Measurements from ENCODE around the gene RGS9. TPM values are rescaled to one million over a fixed set of nuclear protein-coding genes. Genes with fewer than 3 reads are reported as not detected.

The RGS9 gene
- total RNA-seq, 4 donors from 2014 or later: 1.2 to 4.4 (median 2.8) TPM

DNA sequence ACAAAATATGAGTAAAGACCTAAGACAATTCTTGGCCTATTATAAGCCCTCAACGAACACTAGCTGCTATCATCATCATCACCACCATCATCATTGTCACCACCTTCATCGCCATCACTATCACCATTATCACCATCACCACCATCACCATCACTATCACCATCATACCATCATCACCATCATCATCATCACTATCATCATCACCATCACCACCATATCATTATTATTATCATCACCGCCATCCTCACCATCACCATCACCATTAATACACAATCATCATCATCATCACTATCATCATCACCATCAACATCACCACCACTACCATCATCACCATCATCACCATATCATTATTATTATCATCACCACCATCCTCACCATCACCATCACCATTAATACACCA is 82.5 kb downstream of the RGS9 start:
- intact Hi-C loops (cut with DNase I; ENCODE audit: low total_unique reads) (no loop called here), in situ Hi-C loops (cut with MboI; ENCODE audit: low sequenced_read_pairs in 4 of 4) (no loop called here)
- H3K27ac ChIP-seq: no peak overlapping the region
- H3K4me3 ChIP-seq: no peak overlapping the region
- no peak for DNase-seq
- no peaks in the 10 kb centered on the region for H3K9me3 ChIP-seq
- TF ChIP-seq, protein P1, sequence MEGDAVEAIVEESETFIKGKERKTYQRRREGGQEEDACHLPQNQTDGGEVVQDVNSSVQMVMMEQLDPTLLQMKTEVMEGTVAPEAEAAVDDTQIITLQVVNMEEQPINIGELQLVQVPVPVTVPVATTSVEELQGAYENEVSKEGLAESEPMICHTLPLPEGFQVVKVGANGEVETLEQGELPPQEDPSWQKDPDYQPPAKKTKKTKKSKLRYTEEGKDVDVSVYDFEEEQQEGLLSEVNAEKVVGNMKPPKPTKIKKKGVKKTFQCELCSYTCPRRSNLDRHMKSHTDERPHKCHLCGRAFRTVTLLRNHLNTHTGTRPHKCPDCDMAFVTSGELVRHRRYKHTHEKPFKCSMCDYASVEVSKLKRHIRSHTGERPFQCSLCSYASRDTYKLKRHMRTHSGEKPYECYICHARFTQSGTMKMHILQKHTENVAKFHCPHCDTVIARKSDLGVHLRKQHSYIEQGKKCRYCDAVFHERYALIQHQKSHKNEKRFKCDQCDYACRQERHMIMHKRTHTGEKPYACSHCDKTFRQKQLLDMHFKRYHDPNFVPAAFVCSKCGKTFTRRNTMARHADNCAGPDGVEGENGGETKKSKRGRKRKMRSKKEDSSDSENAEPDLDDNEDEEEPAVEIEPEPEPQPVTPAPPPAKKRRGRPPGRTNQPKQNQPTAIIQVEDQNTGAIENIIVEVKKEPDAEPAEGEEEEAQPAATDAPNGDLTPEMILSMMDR (IDR thresholded peaks at IDR 0.05 in 4 of 5, conservative IDR thresholded peaks at IDR 0.05 in 1 of 5): no peak
- no peak for TF ChIP-seq POLR2A (IDR thresholded peaks at IDR 0.05)
- no peaks in the 10 kb centered on the region for H3K36me3 ChIP-seq
- H3K27me3 ChIP-seq: peaks cover 0 to 21% (median 4%) of the 10 kb centered on the region in 3 donors
- H3K4me1 ChIP-seq: no peaks in the 10 kb centered on the region
- no peak for ATAC-seq

GRCh38 chr17:65220732-65221131 is 83.6 kb downstream of the RGS9 start:
- DNase-seq (no peak), ATAC-seq (no peak)
- in situ Hi-C loops (cut with MboI; ENCODE audit: low sequenced_read_pairs in 4 of 4) (no loop called here), intact Hi-C loops (cut with DNase I; ENCODE audit: low total_unique reads) (no loop called here)
- TF ChIP-seq, protein P1 (IDR thresholded peaks at IDR 0.05 in 4 of 5, conservative IDR thresholded peaks at IDR 0.05 in 1 of 5): no peak
- no peak for TF ChIP-seq POLR2A (IDR thresholded peaks at IDR 0.05)
- no peaks in the 10 kb centered on the region for H3K4me1 ChIP-seq
- no peaks in the 10 kb centered on the region for H3K36me3 ChIP-seq
- H3K4me3 ChIP-seq: no peak overlapping the region
- no peaks in the 10 kb centered on the region for H3K9me3 ChIP-seq
- H3K27ac ChIP-seq: no peak overlapping the region
- H3K27me3 ChIP-seq: peaks cover 0 to 18% (median 4%) of the 10 kb centered on the region in 3 donors

GRCh38 chr17:65222214-65222738 is 85.1 kb downstream of the RGS9 start:
- Histone ChIP-seq H3K27ac (no peak overlapping the region), H3K4me1 (no peaks in the 10 kb centered on the region), H3K9me3 (no peaks in the 10 kb centered on the region), H3K36me3 (no peaks in the 10 kb centered on the region), H3K4me3 (no peak overlapping the region), H3K27me3 (peaks cover 0 to 15% (median 0%) of the 10 kb centered on the region in 3 donors)
- ATAC-seq: no peak
- TF ChIP-seq, protein P1 (IDR thresholded peaks at IDR 0.05 in 4 of 5, conservative IDR thresholded peaks at IDR 0.05 in 1 of 5): no peak
- no peak for TF ChIP-seq POLR2A (IDR thresholded peaks at IDR 0.05)
- in situ Hi-C loops (cut with MboI; ENCODE audit: low sequenced_read_pairs in 4 of 4) (no loop called here), intact Hi-C loops (cut with DNase I; ENCODE audit: low total_unique reads) (no loop called here)
- no peak for DNase-seq

DNA sequence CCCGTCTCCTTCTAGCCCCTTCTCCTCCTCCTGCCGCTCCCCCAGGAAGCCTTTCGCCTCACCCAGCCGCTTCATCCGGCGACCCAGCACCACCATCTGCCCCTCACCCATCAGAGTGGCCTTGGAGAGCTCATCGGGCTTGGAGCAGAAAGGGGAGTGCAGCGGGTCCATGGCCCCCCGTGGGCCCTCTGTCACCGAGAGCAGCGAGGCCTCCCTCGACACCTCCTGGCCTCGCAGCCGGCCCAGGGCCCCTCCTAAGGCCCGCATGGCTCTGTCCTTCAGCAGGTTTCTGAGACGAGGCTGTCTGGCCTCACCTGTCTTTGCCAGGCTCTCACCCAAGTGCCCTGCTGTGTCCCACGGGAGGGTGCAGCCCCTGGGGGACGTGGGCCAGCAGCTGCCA is 87.9 kb downstream of the RGS9 start:
- Histone ChIP-seq H3K27ac (no peak overlapping the region), H3K4me3 (no peak overlapping the region), H3K4me1 (no peaks in the 10 kb centered on the region), H3K9me3 (no peaks in the 10 kb centered on the region), H3K27me3 (peaks cover 0 to 7% (median 0%) of the 10 kb centered on the region in 3 donors), H3K36me3 (no peaks in the 10 kb centered on the region)
- DNase-seq (no peak), ATAC-seq (no peak)
- intact Hi-C loops (cut with DNase I; ENCODE audit: low total_unique reads) (no loop called here), in situ Hi-C loops (cut with MboI; ENCODE audit: low sequenced_read_pairs in 4 of 4) (no loop called here)
- TF ChIP-seq, protein P1 (IDR thresholded peaks at IDR 0.05 in 4 of 5, conservative IDR thresholded peaks at IDR 0.05 in 1 of 5): no peak
- TF ChIP-seq POLR2A (IDR thresholded peaks at IDR 0.05): no peak

DNA sequence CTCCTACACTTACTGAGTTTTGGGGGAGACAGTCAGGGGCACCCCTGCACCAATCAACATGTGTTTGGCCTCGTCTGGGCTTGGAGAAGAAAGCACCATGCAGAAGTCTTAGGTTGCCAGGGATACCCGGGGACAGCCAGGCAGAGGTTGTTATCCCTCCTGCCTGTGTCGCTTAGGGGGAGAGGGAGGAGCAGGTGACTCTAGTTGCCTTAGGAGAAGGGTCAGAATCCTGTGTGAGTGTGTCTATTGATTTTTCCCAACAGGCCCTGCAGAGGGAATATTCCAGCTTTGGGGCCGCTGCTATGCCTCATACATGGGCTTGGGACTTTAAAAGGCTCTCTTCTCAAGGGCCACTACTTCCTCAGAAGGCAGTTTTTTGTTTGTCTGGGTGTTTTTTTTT is 89.1 kb downstream of the RGS9 start:
- DNase-seq (no peak), ATAC-seq (no peak)
- TF ChIP-seq, protein P1 (IDR thresholded peaks at IDR 0.05 in 4 of 5, conservative IDR thresholded peaks at IDR 0.05 in 1 of 5): no peak
- TF ChIP-seq POLR2A (IDR thresholded peaks at IDR 0.05): no peak
- intact Hi-C loops (cut with DNase I; ENCODE audit: low total_unique reads) (no loop called here), in situ Hi-C loops (cut with MboI; ENCODE audit: low sequenced_read_pairs in 4 of 4) (no loop called here)
- no peaks in the 10 kb centered on the region for H3K36me3 ChIP-seq
- H3K9me3 ChIP-seq: no peaks in the 10 kb centered on the region
- H3K27ac ChIP-seq: no peak overlapping the region
- H3K4me3 ChIP-seq: no peak overlapping the region
- peaks cover 0 to 7% (median 0%) of the 10 kb centered on the region in 3 donors for H3K27me3 ChIP-seq
- H3K4me1 ChIP-seq: no peaks in the 10 kb centered on the region

Data from gastrocnemius medialis (tissue), 4 donors.